ENCODE data around the gene FXN.

GRCh38 chr9:69136779-69137178, 101.2 kb downstream of the FXN start:
- TF ChIP-seq POLR2A (IDR thresholded peaks at IDR 0.05), result no peak
- no peak for TF ChIP-seq CTCF (IDR thresholded peaks at IDR 0.05)

Data from esophagus squamous epithelium (tissue), 4 donors.